NCI-H2196 treated with DMSO at 0.1 percent for 48 hours (cell line): Measurements from ENCODE around the gene PAM16.

Experiments used
- DNase-seq: peaks from one replicate; lab custom pipeline; 2025; ENCODE audit not compliant: unreplicated experiment; lab: John Stamatoyannopoulos, UW

Gene PAM16

GRCh38 chr16:4383591-4384444 lies 32.7 kb upstream of the PAM16 start:
- DNase-seq = no peak

- DNase-seq = no peak
Measured at GRCh38 chr16:4382795-4383357, 31.8 kb upstream of the PAM16 start.

DNA sequence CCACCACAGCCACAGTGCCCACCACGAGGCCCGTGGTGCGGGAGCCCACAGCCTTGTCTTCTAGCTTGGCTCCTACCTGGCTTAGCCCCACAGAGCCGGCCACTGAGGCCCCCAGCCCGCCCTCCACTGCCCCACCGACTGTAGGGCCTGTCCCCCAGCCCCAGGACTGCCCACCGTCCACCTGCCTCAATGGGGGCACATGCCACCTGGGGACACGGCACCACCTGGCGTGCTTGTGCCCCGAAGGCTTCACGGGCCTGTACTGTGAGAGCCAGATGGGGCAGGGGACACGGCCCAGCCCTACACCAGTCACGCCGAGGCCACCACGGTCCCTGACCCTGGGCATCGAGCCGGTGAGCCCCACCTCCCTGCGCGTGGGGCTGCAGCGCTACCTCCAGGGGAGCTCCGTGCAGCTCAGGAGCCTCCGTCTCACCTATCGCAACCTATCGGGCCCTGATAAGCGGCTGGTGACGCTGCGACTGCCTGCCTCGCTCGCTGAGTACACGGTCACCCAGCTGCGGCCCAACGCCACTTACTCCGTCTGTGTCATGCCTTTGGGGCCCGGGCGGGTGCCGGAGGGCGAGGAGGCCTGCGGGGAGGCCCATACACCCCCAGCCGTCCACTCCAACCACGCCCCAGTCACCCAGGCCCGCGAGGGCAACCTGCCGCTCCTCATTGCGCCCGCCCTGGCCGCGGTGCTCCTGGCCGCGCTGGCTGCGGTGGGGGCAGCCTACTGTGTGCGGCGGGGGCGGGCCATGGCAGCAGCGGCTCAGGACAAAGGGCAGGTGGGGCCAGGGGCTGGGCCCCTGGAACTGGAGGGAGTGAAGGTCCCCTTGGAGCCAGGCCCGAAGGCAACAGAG lies 31.0 kb upstream of the PAM16 start:
- no peak for DNase-seq

DNA sequence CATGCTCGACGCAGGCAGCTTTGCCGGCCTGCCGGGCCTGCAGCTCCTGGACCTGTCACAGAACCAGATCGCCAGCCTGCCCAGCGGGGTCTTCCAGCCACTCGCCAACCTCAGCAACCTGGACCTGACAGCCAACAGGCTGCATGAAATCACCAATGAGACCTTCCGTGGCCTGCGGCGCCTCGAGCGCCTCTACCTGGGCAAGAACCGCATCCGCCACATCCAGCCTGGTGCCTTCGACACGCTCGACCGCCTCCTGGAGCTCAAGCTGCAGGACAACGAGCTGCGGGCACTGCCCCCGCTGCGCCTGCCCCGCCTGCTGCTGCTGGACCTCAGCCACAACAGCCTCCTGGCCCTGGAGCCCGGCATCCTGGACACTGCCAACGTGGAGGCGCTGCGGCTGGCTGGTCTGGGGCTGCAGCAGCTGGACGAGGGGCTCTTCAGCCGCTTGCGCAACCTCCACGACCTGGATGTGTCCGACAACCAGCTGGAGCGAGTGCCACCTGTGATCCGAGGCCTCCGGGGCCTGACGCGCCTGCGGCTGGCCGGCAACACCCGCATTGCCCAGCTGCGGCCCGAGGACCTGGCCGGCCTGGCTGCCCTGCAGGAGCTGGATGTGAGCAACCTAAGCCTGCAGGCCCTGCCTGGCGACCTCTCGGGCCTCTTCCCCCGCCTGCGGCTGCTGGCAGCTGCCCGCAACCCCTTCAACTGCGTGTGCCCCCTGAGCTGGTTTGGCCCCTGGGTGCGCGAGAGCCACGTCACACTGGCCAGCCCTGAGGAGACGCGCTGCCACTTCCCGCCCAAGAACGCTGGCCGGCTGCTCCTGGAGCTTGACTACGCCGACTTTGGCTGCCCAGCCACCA lies 30.2 kb upstream of the PAM16 start:
- no peak for DNase-seq

- DNase-seq = no peak
Measured at GRCh38 chr16:4380119-4381063, 29.3 kb upstream of the PAM16 start.

DNA sequence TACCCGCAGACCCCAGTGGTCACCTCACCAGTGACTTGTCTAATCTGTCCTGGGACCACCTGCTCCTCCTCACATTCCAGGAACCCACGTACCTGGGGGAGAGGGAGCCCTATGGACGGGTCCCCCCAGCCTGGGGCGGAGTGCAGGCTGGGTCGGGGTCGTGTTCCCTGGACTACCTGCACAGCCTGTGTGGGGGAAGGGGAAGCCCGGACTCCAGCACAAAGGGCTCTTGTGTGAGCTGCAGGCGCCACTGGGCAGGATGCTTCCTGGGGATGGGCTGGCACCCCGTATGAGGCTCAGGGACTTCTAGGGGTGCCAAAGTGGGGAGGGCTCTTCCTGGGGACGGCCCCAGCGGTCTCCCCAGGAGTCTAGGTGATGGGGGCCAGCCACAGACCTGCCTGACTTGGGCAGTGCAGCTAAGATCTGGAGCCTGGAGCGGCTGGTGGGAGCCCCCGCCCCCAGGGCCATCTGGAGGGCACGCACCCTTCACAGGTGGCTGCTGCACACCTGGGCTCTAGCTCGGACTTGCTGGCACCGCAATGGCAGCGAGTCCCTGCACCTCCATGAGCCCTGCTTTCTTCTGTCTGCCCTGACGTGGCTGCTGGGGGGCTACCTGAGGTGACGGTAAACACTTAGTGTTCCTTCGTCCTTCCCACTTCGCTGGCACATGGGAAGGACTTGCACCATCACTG lies 28.0 kb upstream of the PAM16 start:
- DNase-seq = no peak

GRCh38 chr16:4378161-4378666 lies 27.1 kb upstream of the PAM16 start:
- DNase-seq = no peak

- no peak for DNase-seq
Measured at GRCh38 chr16:4377573-4378154, 26.5 kb upstream of the PAM16 start.

DNA sequence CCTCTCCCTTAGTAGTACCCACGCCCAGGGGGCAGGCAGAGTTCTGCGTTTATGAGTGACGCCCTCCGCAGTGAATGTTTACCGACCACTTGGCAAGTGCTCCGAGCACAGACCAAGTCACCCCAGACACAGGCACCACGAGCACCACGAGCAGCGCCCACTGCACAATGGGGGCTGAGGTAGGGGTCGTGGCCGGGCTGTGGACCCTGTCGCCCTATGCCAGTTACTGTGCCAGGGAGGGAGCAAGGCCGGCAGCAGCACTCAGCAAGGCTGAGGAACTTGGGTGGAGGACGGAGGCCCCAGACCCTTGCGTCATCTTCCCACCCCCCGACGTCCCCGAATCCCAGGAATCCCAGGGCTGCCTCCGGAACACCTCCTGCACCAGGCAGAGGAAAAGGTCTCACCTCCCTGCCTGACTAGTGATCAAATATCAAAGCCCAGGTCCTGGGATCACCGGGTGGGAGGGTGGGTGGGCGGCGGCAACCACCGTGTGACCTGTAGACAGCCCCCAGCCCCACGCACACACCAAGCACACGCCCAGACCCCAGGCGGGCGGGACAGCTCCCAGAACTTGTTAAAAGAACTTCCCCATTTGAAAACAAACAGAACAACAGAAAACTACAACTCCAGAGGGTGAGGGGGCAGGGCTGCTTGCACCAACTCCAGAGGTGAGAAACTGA lies 25.9 kb upstream of the PAM16 start:
- DNase-seq = no peak

GRCh38 chr16:4376126-4376892 lies 25.2 kb upstream of the PAM16 start:
- DNase-seq = no peak

GRCh38 chr16:4375717-4376116 lies 24.6 kb upstream of the PAM16 start:
- no peak for DNase-seq

DNA sequence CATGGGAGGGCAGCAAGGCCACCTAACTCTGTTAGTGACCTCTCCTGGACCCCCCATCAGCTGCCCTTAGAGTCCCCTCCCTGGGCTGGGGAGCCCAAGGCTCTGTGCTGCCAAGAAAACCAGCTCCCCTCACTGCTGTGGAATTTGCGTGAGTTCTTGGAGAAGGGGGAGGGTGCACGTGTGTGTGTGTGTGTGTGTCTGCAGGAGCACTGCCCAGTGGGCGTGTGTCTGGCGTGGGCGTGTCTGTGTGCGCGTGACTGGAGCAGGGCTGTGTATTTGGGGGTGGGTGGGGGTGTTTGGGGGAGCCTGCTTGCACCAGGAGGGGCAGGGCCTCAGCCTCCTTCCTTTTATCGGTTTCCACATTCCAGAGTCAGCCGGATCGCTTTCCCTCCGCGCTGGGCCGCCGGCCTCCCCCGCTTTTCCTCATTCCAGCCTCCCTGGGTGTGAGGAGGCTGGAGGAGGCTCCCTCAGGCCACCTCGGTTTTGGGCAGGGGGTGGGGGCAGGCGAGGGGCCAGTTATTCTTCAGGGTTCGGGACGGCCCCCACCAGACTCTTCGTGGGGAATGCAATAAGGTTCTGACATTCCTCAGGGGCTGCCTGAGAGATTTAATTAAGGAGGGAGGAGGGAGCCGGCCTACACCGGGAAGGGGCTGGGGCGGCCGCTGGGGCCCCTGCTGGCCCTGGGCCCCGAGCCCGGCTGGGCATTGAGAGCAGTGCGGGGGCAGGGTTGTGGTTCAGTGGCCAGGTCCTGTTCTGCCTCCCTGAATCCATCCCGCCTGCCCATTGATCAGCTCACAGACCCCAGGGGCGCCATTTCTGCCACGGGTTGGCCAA lies 23.0 kb upstream of the PAM16 start:
- no peak for DNase-seq

GRCh38 chr16:4373356-4373908 lies 22.3 kb upstream of the PAM16 start:
- DNase-seq = peak; percentile 34

GRCh38 chr16:4372578-4373355 lies 21.6 kb upstream of the PAM16 start:
- DNase-seq = peak; percentile 47

DNA sequence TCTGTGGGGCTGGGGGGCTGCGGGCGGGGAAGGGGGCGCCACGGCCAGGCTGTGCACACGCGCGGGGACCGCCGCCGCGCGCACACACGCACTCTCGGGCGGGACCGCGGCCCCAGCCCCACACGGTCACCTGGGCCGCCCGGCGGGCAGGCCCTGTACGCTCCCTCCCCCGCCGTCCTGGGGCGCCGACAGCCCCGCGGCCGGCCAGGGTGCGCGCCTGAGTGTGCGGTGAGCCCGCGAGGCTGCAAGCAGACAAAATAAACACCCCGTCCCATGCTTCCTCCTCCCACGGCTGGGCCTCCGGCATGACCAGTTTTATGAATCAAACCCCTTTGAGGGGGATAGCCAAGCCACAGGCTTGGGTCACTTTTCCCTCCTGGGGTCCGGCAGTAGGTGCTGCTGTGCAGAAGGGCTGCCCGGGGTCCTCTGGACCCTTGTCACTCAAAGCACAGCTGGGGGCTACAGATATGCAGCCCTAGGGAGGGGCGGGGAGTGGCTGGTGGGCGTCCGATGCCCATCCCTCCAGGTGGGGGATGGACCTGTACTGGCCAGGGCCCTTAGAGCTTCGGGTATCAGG lies 21.0 kb upstream of the PAM16 start:
- no peak for DNase-seq
